PC-3 (cell line): ENCODE measurements around the gene STX3. TPM values are rescaled to one million over a fixed set of nuclear protein-coding genes. Genes with fewer than 3 reads are reported as not detected.

ENCODE experiments used
- ATAC-seq: fragments of 200-7000 bp; cut with Tn5 transposase; 2 replicates; pipeline ENCODE4 v1.9.1; 2020; ENCODE audit warnings: mild to moderate bottlenecking, moderate library complexity
- BruUV-seq: library from RNA; stranded (reverse); fragments of 400-500 nt; replicated peaks from 2 replicates; lab custom pipeline; 2021; lab: Mats Ljungman, UMichigan
- CTCF ChIA-PET: fragments of 300-600 bp; sonication (Branson Sonifier 250); formaldehyde crosslinking; loops from one replicate; lab custom pipeline; 2022; ENCODE audit warnings: antibody characterized with exemption; lab: Charles Lee
- POLR2A ChIA-PET: fragments of 300-600 bp; sonication (Branson Sonifier 250); formaldehyde crosslinking; loops from one replicate; lab custom pipeline; 2022; ENCODE audit warnings: antibody characterized with exemption; ENCODE audit not compliant: unreplicated experiment; lab: Charles Lee
- DNase-seq: peaks from one replicate; pipeline ENCODE4 v3.0.0-alpha.2; 2015
- H2AFZ ChIP-seq: fragments of 300-600 bp; sonication (generic); 2 replicates; pipeline ENCODE4 v1.6.0; 2016; ENCODE audit warnings: antibody characterized with exemption, low read length
- H3F3A ChIP-seq: fragments of 300-600 bp; sonication (generic); one replicate; pipeline ENCODE4 v1.6.0; 2017; ENCODE audit warnings: antibody characterized with exemption, low read length, control low read depth, mild to moderate bottlenecking; ENCODE audit not compliant: unreplicated experiment
- H3K27ac ChIP-seq: fragments of 300-600 bp; sonication (generic); 2 replicates; pipeline ENCODE4 v1.5.1; 2016; ENCODE audit warnings: mild to moderate bottlenecking, low read length
- H3K27me3 ChIP-seq: fragments of 300-600 bp; sonication (generic); 2 replicates; pipeline ENCODE4 v1.6.1; 2016; ENCODE audit warnings: low read length, mixed read lengths
- H3K36me3 ChIP-seq: fragments of 300-600 bp; sonication (generic); 2 replicates; pipeline ENCODE4 v1.6.1; 2016; ENCODE audit warnings: low read depth, mixed run types, low read length, mixed read lengths
- H3K4me1 ChIP-seq: fragments of 300-600 bp; sonication (generic); 2 replicates; pipeline ENCODE4 v1.5.1; 2016; ENCODE audit warnings: low read length; ENCODE audit not compliant: insufficient read depth
- H3K4me2 ChIP-seq: fragments of 300-600 bp; sonication (generic); 2 replicates; pipeline ENCODE4 v1.6.0; 2016; ENCODE audit warnings: low read length
- H3K4me3 ChIP-seq: fragments of 300-600 bp; sonication (generic); 2 replicates; pipeline ENCODE4 v1.5.1; 2016; ENCODE audit warnings: mild to moderate bottlenecking, low read length, mixed read lengths
- H3K79me2 ChIP-seq: fragments of 300-600 bp; sonication (generic); 2 replicates; pipeline ENCODE4 v1.6.1; 2017; ENCODE audit warnings: low read length, mixed read lengths
- H3K9ac ChIP-seq: fragments of 300-600 bp; sonication (generic); 2 replicates; pipeline ENCODE4 v1.6.0; 2016; ENCODE audit warnings: mild to moderate bottlenecking, low read length
- H3K9me2 ChIP-seq: fragments of 300-600 bp; sonication (generic); replicated peaks from 2 replicates; pipeline ENCODE4 v1.6.1; 2016; ENCODE audit warnings: mixed run types, low read length, mixed read lengths
- H3K9me3 ChIP-seq: fragments of 300-600 bp; sonication (generic); 2 replicates; pipeline ENCODE4 v1.6.1; 2016; ENCODE audit warnings: low read length, mixed read lengths
- H4K20me1 ChIP-seq: fragments of 300-600 bp; sonication (generic); 2 replicates; pipeline ENCODE4 v1.6.1; 2016; ENCODE audit warnings: low read length, mixed read lengths
- CTCF ChIP-seq: fragments of 300-600 bp; sonication (generic); conservative IDR thresholded peaks from 2 replicates; pipeline ENCODE4 v1.5.1; 2017; ENCODE audit warnings: antibody characterized with exemption, low read depth, mild to moderate bottlenecking, low read length
- EZH2 ChIP-seq: fragments of 300-600 bp; sonication (generic); IDR thresholded peaks from one replicate; pipeline ENCODE4 v1.6.1; 2017; ENCODE audit warnings: antibody characterized with exemption, mild to moderate bottlenecking, low read length; ENCODE audit not compliant: unreplicated experiment
- EZH2phosphoT487 ChIP-seq: fragments of 300-600 bp; sonication (generic); IDR thresholded peaks from 2 replicates; pipeline ENCODE4 v1.6.1; 2018; ENCODE audit warnings: mild to moderate bottlenecking, antibody characterized with exemption, low read length, borderline replicate concordance
- intact Hi-C: fragments of 100-400 bp; cut with micrococcal nuclease; formaldehyde crosslinking; loops from 2 replicates; pipeline ENCODE4 v1.9.0; 2023
- total RNA-seq: library from RNA; depleted of rRNA; stranded (reverse); fragments of >200 nt; gene quantifications from 2 replicates; pipeline ENCODE4 v1.2.3, GENCODE V29; 2014

Gene STX3
- total RNA-seq, 1 experiment from 2014 or later, result 49.8 TPM

- Histone ChIP-seq H3K27me3 (no peaks in the 10 kb centered on the region), H3K4me1 (peaks cover 32% of the 10 kb centered on the region), H2AFZ (no peak overlapping the region), H3K9me3 (no peaks in the 10 kb centered on the region), H3K4me3 (peak overlapping the region; percentile 22; the same call in 1 of the 2 replicates), H3K9me2 (no peaks in the 10 kb centered on the region), H3K36me3 (peaks cover 12% of the 10 kb centered on the region; the same call in 1 of the 2 replicates), H3K9ac (no peak overlapping the region), H3K4me2 (peak overlapping the region; percentile 69), H3F3A (no peaks in the 10 kb centered on the region), H3K79me2 (peaks cover 16% of the 10 kb centered on the region; the same call in 1 of the 2 replicates), H3K27ac (peak overlapping the region; percentile 39), H4K20me1 (peaks cover 27% of the 10 kb centered on the region)
- TF ChIP-seq CTCF, result no peak
- no peak for TF ChIP-seq EZH2phosphoT487
- TF ChIP-seq EZH2, result no peak
- ChIA-PET CTCF (interaction anchor here (1.0 kb wide), 1 partner anchor 21 kb away, joined by 4 read pairs; the partner anchor contains the start of gene STX3), POLR2A (interaction anchor here (0.6 kb wide), 2 partner anchors 11 to 22 kb away, joined by 3 to 6 read pairs; no protein-coding TSS in a partner anchor)
- no TSS peak for BruUV-seq
- intact Hi-C loops, result loop anchor here (1.0 kb wide), 2 partner anchors 11 to 22 kb away; no protein-coding TSS in a partner anchor
- peak; percentile 99 for DNase-seq
- ATAC-seq, result peak; percentile 83
These were observed 21.3 kb downstream of the STX3 start for GRCh38 chr11:59776210-59777066.

- peak overlapping the region; percentile 69 for H3K4me2 ChIP-seq
- DNase-seq, result no peak
These were observed 21.9 kb downstream of the STX3 start for GRCh38 chr11:59777104-59777503.

More at GRCh38 chr11:59777104-59777503, 21.9 kb downstream of the STX3 start:
- peaks cover 13% of the 10 kb centered on the region; the same call in 1 of the 2 replicates for H3K79me2 ChIP-seq
- no peaks in the 10 kb centered on the region for H3K27me3 ChIP-seq
- no peak overlapping the region for H2AFZ ChIP-seq
- no peaks in the 10 kb centered on the region for H3F3A ChIP-seq
- peaks cover 12% of the 10 kb centered on the region; the same call in 1 of the 2 replicates for H3K36me3 ChIP-seq
- ATAC-seq, result no peak
- CTCF ChIA-PET, result interaction anchor here (1.0 kb wide), 1 partner anchor 22 kb away, joined by 4 read pairs; the partner anchor contains the start of gene STX3
- intact Hi-C loops, result no loop called here
- peak overlapping the region; percentile 39 for H3K27ac ChIP-seq
- BruUV-seq, result no TSS peak
- H3K9me3 ChIP-seq, result no peaks in the 10 kb centered on the region
- H3K4me3 ChIP-seq, result peak overlapping the region; percentile 22; the same call in 1 of the 2 replicates
- H3K9me2 ChIP-seq, result no peaks in the 10 kb centered on the region
- POLR2A ChIA-PET, result no interaction called here
- TF ChIP-seq CTCF, result no peak
- no peak for TF ChIP-seq EZH2phosphoT487
- no peak for TF ChIP-seq EZH2
- H3K4me1 ChIP-seq, result peaks cover 32% of the 10 kb centered on the region
- H4K20me1 ChIP-seq, result peaks cover 27% of the 10 kb centered on the region
- H3K9ac ChIP-seq, result no peak overlapping the region
